MCF 10A (cell line): ENCODE results near the gene FMNL1. TPM values are rescaled to one million over a fixed set of nuclear protein-coding genes. Genes with fewer than 3 reads are reported as not detected.

Experiments
- BruUV-seq: library from RNA; stranded (reverse); fragments of 400-500 nt; replicated peaks from 2 replicates; lab custom pipeline; 2021; lab: Mats Ljungman, UMichigan
- CTCF ChIA-PET: fragments of 300-600 bp; sonication (Branson Sonifier 250); formaldehyde crosslinking; extraction: SDS; loops from one replicate; lab custom pipeline; 2021; ENCODE audit warnings: antibody characterized with exemption, inconsistent platforms; lab: Yijun Ruan, JAX
- POLR2A ChIA-PET: fragments of 300-600, 350-650 bp; sonication (Branson Sonifier 250); formaldehyde crosslinking; extraction: SDS; loops from one replicate; lab custom pipeline; 2020; ENCODE audit warnings: antibody characterized with exemption, inconsistent platforms; lab: Yijun Ruan, JAX
- DNase-seq: peaks from one replicate; pipeline ENCODE4 v3.0.0-alpha.2; 2018; ENCODE audit not compliant: unreplicated experiment
- H3K27ac Mint-ChIP-seq: one replicate; pipeline ENCODE4 v1.8.0; 2022; ENCODE audit warnings: mild to moderate bottlenecking, low read depth, mixed read lengths; ENCODE audit not compliant: unreplicated experiment
- H3K27me3 Mint-ChIP-seq: one replicate; pipeline ENCODE4 v1.8.0; 2022; ENCODE audit warnings: mixed read lengths; ENCODE audit not compliant: insufficient read depth, unreplicated experiment
- H3K36me3 Mint-ChIP-seq: one replicate; pipeline ENCODE4 v1.8.0; 2022; ENCODE audit warnings: mild to moderate bottlenecking, moderate library complexity, mixed read lengths; ENCODE audit not compliant: insufficient read depth, unreplicated experiment
- H3K4me1 Mint-ChIP-seq: one replicate; pipeline ENCODE4 v1.8.0; 2022; ENCODE audit warnings: mixed read lengths; ENCODE audit not compliant: insufficient read depth, unreplicated experiment
- H3K4me3 Mint-ChIP-seq: one replicate; pipeline ENCODE4 v1.8.0; 2022; ENCODE audit warnings: mild to moderate bottlenecking, moderate library complexity, mixed read lengths; ENCODE audit not compliant: unreplicated experiment
- H3K9me3 Mint-ChIP-seq: one replicate; pipeline ENCODE4 v1.8.0; 2022; ENCODE audit warnings: mixed read lengths; ENCODE audit not compliant: unreplicated experiment
- intact Hi-C: fragments of 100-400 bp; cut with micrococcal nuclease; formaldehyde crosslinking; loops from 2 replicates; pipeline ENCODE4 v1.14.1; 2022
- total RNA-seq: library from RNA; stranded (reverse); gene quantifications from 2 replicates; pipeline ENCODE4 v1.2.3, GENCODE V29; 2022
- TF ChIP-seq, protein P1 (sequence below): fragments of 200-600 bp; IDR thresholded peaks from one replicate; pipeline ENCODE4 v1.8.0; 2022; ENCODE audit warnings: antibody characterized with exemption, mild to moderate bottlenecking; ENCODE audit not compliant: unreplicated experiment

FMNL1 gene
- total RNA-seq, 1 experiment from 2014 or later, result 28.1 TPM

DNA sequence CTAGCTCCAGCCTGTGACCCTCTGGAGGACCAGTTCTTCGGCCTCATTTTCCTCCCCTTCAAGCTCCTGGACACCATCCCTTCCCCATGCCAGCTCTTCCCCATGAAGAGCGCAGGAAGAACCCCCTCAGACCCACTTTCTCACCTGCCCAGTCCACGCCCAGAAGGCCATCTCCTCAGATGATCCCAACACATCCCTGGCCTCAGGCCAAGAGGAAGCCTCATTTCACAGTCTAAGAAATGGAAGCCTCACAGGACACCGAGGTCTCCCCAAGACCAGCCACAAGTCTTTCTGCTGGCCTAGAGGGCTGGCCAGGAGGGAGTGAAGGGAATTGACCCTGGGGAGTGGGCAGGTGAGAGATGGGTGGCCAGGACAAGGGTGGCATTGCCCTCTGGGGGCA is 32.2 kb downstream of the FMNL1 start:
- Mint-ChIP-seq H3K4me3 (no peak overlapping the region), H3K9me3 (no peaks in the 10 kb centered on the region), H3K27ac (no peak overlapping the region), H3K36me3 (peaks cover 6% of the 10 kb centered on the region), H3K27me3 (no peaks in the 10 kb centered on the region), H3K4me1 (peaks cover 13% of the 10 kb centered on the region)
- DNase-seq, result no peak
- ChIA-PET POLR2A (interaction anchor here (0.7 kb wide), 1 partner anchor 28 kb away, joined by 3 read pairs; no protein-coding TSS in a partner anchor), CTCF (interaction anchor here (0.8 kb wide), 1 partner anchor 105 kb away, joined by 3 read pairs; no protein-coding TSS in a partner anchor)
- intact Hi-C loops, result no loop called here
- TF ChIP-seq, protein P1, sequence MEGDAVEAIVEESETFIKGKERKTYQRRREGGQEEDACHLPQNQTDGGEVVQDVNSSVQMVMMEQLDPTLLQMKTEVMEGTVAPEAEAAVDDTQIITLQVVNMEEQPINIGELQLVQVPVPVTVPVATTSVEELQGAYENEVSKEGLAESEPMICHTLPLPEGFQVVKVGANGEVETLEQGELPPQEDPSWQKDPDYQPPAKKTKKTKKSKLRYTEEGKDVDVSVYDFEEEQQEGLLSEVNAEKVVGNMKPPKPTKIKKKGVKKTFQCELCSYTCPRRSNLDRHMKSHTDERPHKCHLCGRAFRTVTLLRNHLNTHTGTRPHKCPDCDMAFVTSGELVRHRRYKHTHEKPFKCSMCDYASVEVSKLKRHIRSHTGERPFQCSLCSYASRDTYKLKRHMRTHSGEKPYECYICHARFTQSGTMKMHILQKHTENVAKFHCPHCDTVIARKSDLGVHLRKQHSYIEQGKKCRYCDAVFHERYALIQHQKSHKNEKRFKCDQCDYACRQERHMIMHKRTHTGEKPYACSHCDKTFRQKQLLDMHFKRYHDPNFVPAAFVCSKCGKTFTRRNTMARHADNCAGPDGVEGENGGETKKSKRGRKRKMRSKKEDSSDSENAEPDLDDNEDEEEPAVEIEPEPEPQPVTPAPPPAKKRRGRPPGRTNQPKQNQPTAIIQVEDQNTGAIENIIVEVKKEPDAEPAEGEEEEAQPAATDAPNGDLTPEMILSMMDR, result no peak
- BruUV-seq, result no TSS peak

DNA sequence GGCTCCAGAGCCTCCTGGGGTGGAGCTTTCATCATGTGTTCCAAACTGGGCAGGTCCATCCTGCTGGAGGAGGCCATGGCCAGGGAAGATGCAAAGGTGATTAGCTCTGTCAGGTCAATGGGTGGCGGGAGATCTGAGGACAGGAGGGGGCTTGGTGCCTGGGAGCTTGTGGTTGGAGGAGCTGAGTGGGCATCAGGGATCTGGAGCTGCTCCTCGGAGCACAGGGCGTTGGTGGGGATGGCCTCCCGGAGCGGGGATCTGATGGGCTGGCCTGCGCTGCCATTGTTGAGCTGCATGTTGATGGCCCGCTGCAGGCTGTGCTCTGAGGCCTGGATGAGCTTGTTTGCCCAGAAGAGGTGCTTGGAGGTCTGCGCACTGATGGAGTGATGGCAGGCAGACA is 33.7 kb downstream of the FMNL1 start:
- Mint-ChIP-seq H3K36me3 (peaks cover 6% of the 10 kb centered on the region), H3K4me1 (peaks cover 7% of the 10 kb centered on the region), H3K9me3 (no peaks in the 10 kb centered on the region), H3K27ac (no peak overlapping the region), H3K27me3 (no peaks in the 10 kb centered on the region), H3K4me3 (no peak overlapping the region)
- TF ChIP-seq, protein P1, result no peak
- CTCF ChIA-PET, result interaction anchor here (0.6 to 2.5 kb wide), 4 partner anchors 10 to 120 kb away, joined by 3 to 8 read pairs (median 4); partner anchors contain the start of gene ACBD4
- BruUV-seq, result no TSS peak
- intact Hi-C loops, result no loop called here
- DNase-seq, result no peak
- POLR2A ChIA-PET, result interaction anchor here (0.7 to 1.3 kb wide), 2 partner anchors 40 to 106 kb away, joined by 3 to 4 read pairs; partner anchors contain the start of gene HEXIM1

DNA sequence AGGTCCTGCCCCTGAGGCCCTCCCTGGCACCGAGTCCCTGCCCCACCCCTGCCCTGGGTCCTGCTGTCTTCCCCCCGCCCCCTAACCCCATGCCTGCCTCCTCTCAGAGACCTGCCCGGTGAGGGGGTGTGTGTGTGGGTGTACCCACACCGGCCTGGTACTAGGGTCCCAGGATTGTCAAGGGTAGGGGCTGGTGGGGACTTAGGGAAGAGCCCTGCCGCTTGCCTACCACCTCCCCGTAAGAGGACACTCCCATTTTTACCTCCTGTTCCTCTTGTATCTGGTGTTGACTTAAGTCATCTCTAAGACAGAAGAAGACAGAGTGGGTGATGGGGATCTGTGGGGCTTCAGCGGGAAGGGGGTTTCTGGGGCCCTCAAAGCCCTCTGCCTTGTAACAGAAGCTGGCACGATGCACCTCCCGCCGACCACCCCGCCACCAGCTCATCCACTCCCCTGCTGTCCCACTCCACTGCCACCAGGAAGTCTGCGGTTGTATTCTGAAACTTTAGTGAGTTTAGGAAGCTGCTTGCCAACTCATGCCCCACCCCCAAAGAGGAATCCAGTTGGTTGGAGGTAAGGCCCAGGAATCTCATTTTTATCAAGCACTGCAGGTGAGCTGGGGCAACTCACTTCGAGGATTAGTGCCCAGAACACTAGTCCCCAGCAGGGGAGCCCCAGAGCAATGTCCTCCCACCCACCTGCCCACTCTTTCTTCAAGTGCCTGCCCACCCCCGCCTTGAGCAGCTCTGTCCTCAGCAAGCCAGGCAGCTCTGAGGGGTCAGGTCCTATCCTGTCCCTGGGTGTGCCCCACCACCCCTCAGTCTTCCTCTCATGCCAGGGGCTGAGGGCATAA is 34.7 kb downstream of the FMNL1 start:
- H3K27me3 Mint-ChIP-seq, result no peaks in the 10 kb centered on the region
- H3K4me1 Mint-ChIP-seq, result peaks cover 7% of the 10 kb centered on the region
- no peak for DNase-seq
- H3K4me3 Mint-ChIP-seq, result no peak overlapping the region
- no TSS peak for BruUV-seq
- no peaks in the 10 kb centered on the region for H3K9me3 Mint-ChIP-seq
- intact Hi-C loops, result no loop called here
- POLR2A ChIA-PET, result interaction anchor here (1.3 kb wide), 1 partner anchor 107 kb away, joined by 4 read pairs; the partner anchor contains the start of gene HEXIM1
- TF ChIP-seq, protein P1, result no peak
- CTCF ChIA-PET, result interaction anchor here (0.5 to 2.5 kb wide), 5 partner anchors 9 to 121 kb away, joined by 3 to 8 read pairs (median 4); partner anchors contain the start of gene ACBD4
- H3K36me3 Mint-ChIP-seq, result peaks cover 6% of the 10 kb centered on the region
- no peak overlapping the region for H3K27ac Mint-ChIP-seq

DNA sequence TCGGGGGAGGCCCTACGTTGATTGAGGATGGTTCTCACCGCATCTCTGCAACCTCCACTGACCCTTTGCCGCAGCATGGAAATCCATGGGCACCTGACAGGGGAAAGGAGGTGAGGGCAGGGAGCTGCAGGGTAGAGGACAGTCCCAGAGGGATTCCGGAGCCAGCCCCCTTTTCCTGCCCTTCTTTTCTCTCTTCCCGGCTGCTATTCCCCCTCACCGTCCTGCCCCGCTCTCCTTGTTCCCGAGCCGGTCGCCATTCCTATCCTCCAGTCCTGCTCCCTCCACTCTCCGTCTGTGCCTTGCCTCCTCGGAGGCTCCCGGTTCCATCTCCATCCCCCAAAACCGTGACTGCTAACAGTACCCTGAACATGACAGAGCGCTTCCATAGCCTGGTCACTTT is 35.4 kb downstream of the FMNL1 start:
- no peak for DNase-seq
- no peaks in the 10 kb centered on the region for H3K27me3 Mint-ChIP-seq
- intact Hi-C loops, result no loop called here
- H3K36me3 Mint-ChIP-seq, result peaks cover 6% of the 10 kb centered on the region
- H3K4me1 Mint-ChIP-seq, result peaks cover 4% of the 10 kb centered on the region
- POLR2A ChIA-PET, result interaction anchor here (2.8 kb wide), 1 partner anchor 9 kb away, joined by 12 read pairs; no protein-coding TSS in a partner anchor
- no peak overlapping the region for H3K4me3 Mint-ChIP-seq
- TF ChIP-seq, protein P1, result no peak
- H3K9me3 Mint-ChIP-seq, result no peaks in the 10 kb centered on the region
- CTCF ChIA-PET, result interaction anchor here (0.5 to 2.5 kb wide), 3 partner anchors 108 to 128 kb away, joined by 3 to 8 read pairs (median 7); partner anchors contain the start of gene ACBD4
- no peak overlapping the region for H3K27ac Mint-ChIP-seq
- no TSS peak for BruUV-seq
